H9 (cell line): ENCODE measurements around the gene PPP1R14C. TPM values are rescaled to one million over a fixed set of nuclear protein-coding genes. Genes with fewer than 3 reads are reported as not detected.

Experiments used
- DNase-seq: peaks from one replicate; pipeline ENCODE4 v3.0.0-alpha.2; 2017
- H2AFZ ChIP-seq: one replicate; pipeline ENCODE4 v1.6.1; 2013; ENCODE audit warnings: mild to moderate bottlenecking, low read length, control low read depth, moderate library complexity
- H2AK5ac ChIP-seq: 2 replicates; pipeline ENCODE4 v1.6.1; 2013; ENCODE audit warnings: low read length, control low read depth, mixed read lengths; ENCODE audit not compliant: insufficient read length
- H2BK120ac ChIP-seq: one replicate; pipeline ENCODE4 v1.6.1; 2013; ENCODE audit warnings: low read depth, mild to moderate bottlenecking, low read length, control low read depth, inconsistent platforms; ENCODE audit not compliant: poor library complexity, severe bottlenecking
- H2BK12ac ChIP-seq: 2 replicates; pipeline ENCODE4 v1.6.1; 2013; ENCODE audit warnings: low read length, control low read depth, mixed read lengths, low read depth; ENCODE audit not compliant: insufficient read length
- H2BK15ac ChIP-seq: 2 replicates; pipeline ENCODE4 v1.6.1; 2013; ENCODE audit warnings: low read depth, low read length, control low read depth
- H2BK20ac ChIP-seq: one replicate; pipeline ENCODE4 v1.6.1; 2013; ENCODE audit warnings: low read depth, mild to moderate bottlenecking, low read length, control low read depth, inconsistent platforms; ENCODE audit not compliant: poor library complexity, severe bottlenecking
- H2BK5ac ChIP-seq: 2 replicates; pipeline ENCODE4 v1.6.1; 2013; ENCODE audit warnings: low read length, control low read depth, mixed read lengths; ENCODE audit not compliant: insufficient read length
- H3K14ac ChIP-seq: 2 replicates; pipeline ENCODE4 v1.6.1; 2013; ENCODE audit warnings: low read length, control low read depth; ENCODE audit not compliant: insufficient read depth
- H3K18ac ChIP-seq: 2 replicates; pipeline ENCODE4 v1.6.1; 2013; ENCODE audit warnings: low read depth, mild to moderate bottlenecking, mixed read lengths, low read length, control low read depth; ENCODE audit not compliant: insufficient read length
- H3K23ac ChIP-seq: 2 replicates; pipeline ENCODE4 v1.6.1; 2013; ENCODE audit warnings: low read length, control low read depth, mixed read lengths, low read depth; ENCODE audit not compliant: insufficient read length
- H3K23me2 ChIP-seq: 2 replicates; pipeline ENCODE4 v1.6.1; 2013; ENCODE audit warnings: low read depth, mild to moderate bottlenecking, mixed read lengths, low read length, control low read depth; ENCODE audit not compliant: insufficient read length, poor library complexity, severe bottlenecking
- H3K27ac ChIP-seq: 2 replicates; pipeline ENCODE4 v1.5.1; 2013; ENCODE audit warnings: low read length, control low read depth, mixed read lengths, low read depth; ENCODE audit not compliant: insufficient read length
- H3K27me3 ChIP-seq: 2 replicates; pipeline ENCODE4 v1.6.1; 2013; ENCODE audit warnings: low read length, control low read depth, inconsistent platforms; ENCODE audit not compliant: insufficient read depth
- H3K4ac ChIP-seq: 2 replicates; pipeline ENCODE4 v1.6.1; 2013; ENCODE audit warnings: low read depth, mild to moderate bottlenecking, control low read depth, inconsistent platforms, low read length, moderate library complexity
- H3K4me1 ChIP-seq: 2 replicates; pipeline ENCODE4 v1.6.1; 2013; ENCODE audit warnings: low read length, control low read depth, inconsistent platforms; ENCODE audit not compliant: insufficient read depth
- H3K4me2 ChIP-seq: 2 replicates; pipeline ENCODE4 v1.6.1; 2013; ENCODE audit warnings: low read length, control low read depth, mixed read lengths; ENCODE audit not compliant: insufficient read length, insufficient read depth
- H3K56ac ChIP-seq: 2 replicates; pipeline ENCODE4 v1.6.1; 2013; ENCODE audit warnings: low read depth, mild to moderate bottlenecking, mixed read lengths, low read length, control low read depth; ENCODE audit not compliant: insufficient read length
- H3K79me1 ChIP-seq: 2 replicates; pipeline ENCODE4 v1.6.1; 2013; ENCODE audit warnings: low read depth, mild to moderate bottlenecking, moderate library complexity, low read length, control low read depth, inconsistent platforms; ENCODE audit not compliant: insufficient read depth, poor library complexity, severe bottlenecking
- H3K79me2 ChIP-seq: 2 replicates; pipeline ENCODE4 v1.6.1; 2013; ENCODE audit warnings: low read length, control low read depth, inconsistent platforms; ENCODE audit not compliant: insufficient read depth
- H3K9ac ChIP-seq: 2 replicates; pipeline ENCODE4 v1.6.1; 2013; ENCODE audit warnings: low read length, control low read depth, mixed read lengths; ENCODE audit not compliant: insufficient read length; ENCODE audit errors: extremely low read depth
- H3K9me3 ChIP-seq: one replicate; pipeline ENCODE4 v1.6.1; 2013; ENCODE audit warnings: low read depth, low read length, inconsistent platforms; ENCODE audit not compliant: control insufficient read depth
- H3T11ph ChIP-seq: one replicate; pipeline ENCODE4 v1.6.1; 2013; ENCODE audit warnings: mild to moderate bottlenecking, low read length, control low read depth, inconsistent platforms
- H4K20me1 ChIP-seq: one replicate; pipeline ENCODE4 v1.6.1; 2013; ENCODE audit not compliant: control insufficient read depth, insufficient read length, insufficient read depth
- H4K5ac ChIP-seq: 2 replicates; pipeline ENCODE4 v1.6.1; 2013; ENCODE audit warnings: low read depth, mild to moderate bottlenecking, mixed read lengths, low read length, control low read depth; ENCODE audit not compliant: insufficient read length
- H4K8ac ChIP-seq: replicated peaks from 2 replicates; pipeline ENCODE4 v1.6.1; 2013; ENCODE audit warnings: low read length, control low read depth, mixed read lengths, low read depth; ENCODE audit not compliant: insufficient read length
- H4K91ac ChIP-seq: 2 replicates; pipeline ENCODE4 v1.6.1; 2013; ENCODE audit warnings: low read depth, mild to moderate bottlenecking, moderate library complexity, mixed read lengths, low read length, control low read depth; ENCODE audit not compliant: insufficient read length
- H3K27ac Mint-ChIP-seq, 3 experiments: 2 replicates in 2 of 3; 3 replicates in 1 of 3; pipeline ENCODE4 v1.8.0; 2020 to 2021; ENCODE audit warnings: mixed read lengths in 3 of 3, mild to moderate bottlenecking in 1 of 3, moderate library complexity in 1 of 3
- H3K27me3 Mint-ChIP-seq: 2 replicates; pipeline ENCODE4 v1.8.0; 2021; ENCODE audit warnings: low read depth, mild to moderate bottlenecking, moderate library complexity, mixed read lengths
- H3K36me3 Mint-ChIP-seq, 3 experiments: 2 replicates in 2 of 3; 3 replicates in 1 of 3; pipeline ENCODE4 v1.8.0; 2020 to 2021; ENCODE audit warnings: low read depth in 3 of 3, mixed read lengths in 3 of 3; ENCODE audit not compliant: insufficient read depth in 1 of 3
- H3K4me1 Mint-ChIP-seq, 2 experiments: 2 replicates each; pipeline ENCODE4 v1.8.0; 2020; ENCODE audit warnings: mixed read lengths in 2 of 2
- H3K4me3 Mint-ChIP-seq, 2 experiments: 2 replicates in 1 of 2; 3 replicates in 1 of 2; pipeline ENCODE4 v1.8.0; 2020 to 2021; ENCODE audit warnings: mild to moderate bottlenecking in 2 of 2, mixed read lengths in 2 of 2, moderate library complexity in 1 of 2
- H3K9me3 Mint-ChIP-seq, 2 experiments: 2 replicates in 1 of 2; 3 replicates in 1 of 2; pipeline ENCODE4 v1.8.0; 2020; ENCODE audit warnings: mild to moderate bottlenecking in 2 of 2, mixed read lengths in 2 of 2, moderate library complexity in 1 of 2
- WGBS: extraction: QIAGEN DNeasy Blood & Tissue Kit; methylation state at CpG from one replicate; pipeline ENCODE4 v1.1.7; 2013; ENCODE audit warnings: missing lambda C conversion rate, low lambda C conversion rate, mixed read lengths; ENCODE audit not compliant: insufficient read length; ENCODE audit errors: extremely low coverage; 5-methylcytosine and 5-hydroxymethylcytosine counted together
- total RNA-seq: library from RNA; stranded (reverse); gene quantifications from 2 replicates; pipeline ENCODE4 v1.2.1, GENCODE V29; 2021
- TF ChIP-seq, protein P1 (sequence below): fragments of 200-600 bp; sonication (generic); conservative IDR thresholded peaks from 3 replicates; pipeline ENCODE4 v1.8.0; 2021; ENCODE audit warnings: antibody characterized with exemption, mild to moderate bottlenecking

Gene PPP1R14C
- total RNA-seq, 1 experiment from 2014 or later, result 0.37 TPM

GRCh38 chr6:150195996-150196417, 53.2 kb downstream of the PPP1R14C start:
- Mint-ChIP-seq H3K9me3 (peaks cover 2 to 7% of the 10 kb centered on the region in 2 experiments; a peak in 2 of 5 replicates), H3K27me3 (peaks cover under 1% of the 10 kb centered on the region), H3K4me1 (peaks cover 6 to 8% of the 10 kb centered on the region in 2 experiments; a peak in 3 of 4 replicates), H3K36me3 (0 out of 7 replicates have a peak, but pooled peaks cover 0 to 4% (median 0%) of the 10 kb centered on the region in 3 experiments), H3K27ac (no peak overlapping the region), H3K4me3 (no peak overlapping the region)
- no peak overlapping the region for H3K56ac ChIP-seq
- no peak overlapping the region for H3K23ac ChIP-seq
- no peak overlapping the region for H2BK15ac ChIP-seq
- no peaks in the 10 kb centered on the region for H3K79me1 ChIP-seq
- H3K79me2 ChIP-seq, result no peaks in the 10 kb centered on the region
- H2AK5ac ChIP-seq, result no peak overlapping the region
- no peak overlapping the region for H3K14ac ChIP-seq
- no peak overlapping the region for H3K4me2 ChIP-seq
- H3K27ac ChIP-seq, result no peak overlapping the region
- no peak overlapping the region for H3K9ac ChIP-seq
- H2BK20ac ChIP-seq, result no peak overlapping the region
- no peak for DNase-seq
- WGBS, result no CpG with 5 or more reads among the region's 2 CpGs
- no peak overlapping the region for H2BK12ac ChIP-seq
- no peak overlapping the region for H2BK120ac ChIP-seq
- no peaks in the 10 kb centered on the region for H3K4me1 ChIP-seq
- no peaks in the 10 kb centered on the region for H3K27me3 ChIP-seq
- H4K5ac ChIP-seq, result no peak overlapping the region
- H4K20me1 ChIP-seq, result no peaks in the 10 kb centered on the region
- no peak overlapping the region for H3K4ac ChIP-seq
- H3K23me2 ChIP-seq, result no peaks in the 10 kb centered on the region
- H3K18ac ChIP-seq, result no peak overlapping the region
- H3K9me3 ChIP-seq, result no peaks in the 10 kb centered on the region
- no peak overlapping the region for H4K8ac ChIP-seq
- H2BK5ac ChIP-seq, result no peak overlapping the region
- no peak overlapping the region for H2AFZ ChIP-seq
- TF ChIP-seq, protein P1, sequence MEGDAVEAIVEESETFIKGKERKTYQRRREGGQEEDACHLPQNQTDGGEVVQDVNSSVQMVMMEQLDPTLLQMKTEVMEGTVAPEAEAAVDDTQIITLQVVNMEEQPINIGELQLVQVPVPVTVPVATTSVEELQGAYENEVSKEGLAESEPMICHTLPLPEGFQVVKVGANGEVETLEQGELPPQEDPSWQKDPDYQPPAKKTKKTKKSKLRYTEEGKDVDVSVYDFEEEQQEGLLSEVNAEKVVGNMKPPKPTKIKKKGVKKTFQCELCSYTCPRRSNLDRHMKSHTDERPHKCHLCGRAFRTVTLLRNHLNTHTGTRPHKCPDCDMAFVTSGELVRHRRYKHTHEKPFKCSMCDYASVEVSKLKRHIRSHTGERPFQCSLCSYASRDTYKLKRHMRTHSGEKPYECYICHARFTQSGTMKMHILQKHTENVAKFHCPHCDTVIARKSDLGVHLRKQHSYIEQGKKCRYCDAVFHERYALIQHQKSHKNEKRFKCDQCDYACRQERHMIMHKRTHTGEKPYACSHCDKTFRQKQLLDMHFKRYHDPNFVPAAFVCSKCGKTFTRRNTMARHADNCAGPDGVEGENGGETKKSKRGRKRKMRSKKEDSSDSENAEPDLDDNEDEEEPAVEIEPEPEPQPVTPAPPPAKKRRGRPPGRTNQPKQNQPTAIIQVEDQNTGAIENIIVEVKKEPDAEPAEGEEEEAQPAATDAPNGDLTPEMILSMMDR, result no peak
- H4K91ac ChIP-seq, result no peak overlapping the region
- H3T11ph ChIP-seq, result no peak overlapping the region
